HepG2 (cell line): ENCODE results near the gene UBL5. TPM values are rescaled to one million over a fixed set of nuclear protein-coding genes. Genes with fewer than 3 reads are reported as not detected.

Source experiments
- AHR ChIP-seq: IDR thresholded peaks from 2 replicates; pipeline ENCODE4 v1.6.1; 2018; ENCODE audit warnings: missing genetic modification reagents, missing compliant biosample characterization
- ARNTL ChIP-seq: sonication (generic); formaldehyde crosslinking; IDR thresholded peaks from 2 replicates; pipeline ENCODE4 v1.4.0; 2020; ENCODE audit warnings: mild to moderate bottlenecking, missing genetic modification reagents
- ASH2L ChIP-seq: fragments of 300-600, 200-600 bp; sonication (generic); IDR thresholded peaks from 2 replicates; pipeline ENCODE4 v1.7.0; 2017; ENCODE audit warnings: low read depth, mild to moderate bottlenecking, moderate library complexity, mixed read lengths, low read length; ENCODE audit not compliant: insufficient read length
- CBX1 ChIP-seq: IDR thresholded peaks from one replicate; pipeline ENCODE4 v1.6.1; 2016; ENCODE audit warnings: antibody characterized with exemption, low read depth
- FOXJ3 ChIP-seq: sonication (generic); formaldehyde crosslinking; IDR thresholded peaks from 2 replicates; pipeline ENCODE4 v1.4.0; 2020; ENCODE audit warnings: missing genetic modification reagents, mild to moderate bottlenecking, borderline replicate concordance
- FOXP1 ChIP-seq, 2 experiments: fragments of 450-650 bp in 1 of 2; IDR thresholded peaks; 2 replicates each; pipeline ENCODE4 v1.6.1; 2017 to 2018; ENCODE audit warnings: antibody characterized with exemption in 1 of 2
- GLI4 ChIP-seq: sonication (generic); formaldehyde crosslinking; IDR thresholded peaks from 2 replicates; pipeline ENCODE4 v1.5.1; 2020; ENCODE audit warnings: missing genetic modification reagents, mild to moderate bottlenecking, moderate library complexity, borderline replicate concordance
- KLF13 ChIP-seq: sonication (generic); formaldehyde crosslinking; IDR thresholded peaks from 2 replicates; pipeline ENCODE4 v1.4.0; 2020; ENCODE audit warnings: mild to moderate bottlenecking, missing genetic modification reagents
- MAF1 ChIP-seq: sonication (generic); formaldehyde crosslinking; IDR thresholded peaks from 2 replicates; pipeline ENCODE4 v1.5.0; 2020; ENCODE audit warnings: missing genetic modification reagents, borderline replicate concordance
- MXI1 ChIP-seq: IDR thresholded peaks from 3 replicates; pipeline ENCODE4 v1.6.1; 2012; ENCODE audit warnings: low read depth, low read length, inconsistent platforms, borderline replicate concordance
- NCOA5 ChIP-seq: sonication (generic); formaldehyde crosslinking; IDR thresholded peaks from 2 replicates; pipeline ENCODE4 v1.4.0; 2020; ENCODE audit warnings: missing genetic modification reagents
- PHF21A ChIP-seq: sonication (generic); formaldehyde crosslinking; IDR thresholded peaks from 2 replicates; pipeline ENCODE4 v1.5.0; 2020; ENCODE audit warnings: mild to moderate bottlenecking, missing genetic modification reagents
- SALL1 ChIP-seq: sonication (generic); formaldehyde crosslinking; IDR thresholded peaks from 2 replicates; pipeline ENCODE4 v1.8.0; 2022; ENCODE audit warnings: mild to moderate bottlenecking, missing genetic modification reagents
- SP2 ChIP-seq: sonication (generic); formaldehyde crosslinking; IDR thresholded peaks from 2 replicates; pipeline ENCODE4 v1.5.1; 2020; ENCODE audit warnings: mild to moderate bottlenecking, missing genetic modification reagents
- SP4 ChIP-seq: sonication (generic); formaldehyde crosslinking; IDR thresholded peaks from 2 replicates; pipeline ENCODE4 v1.8.1; 2023; ENCODE audit warnings: mild to moderate bottlenecking, missing genetic modification reagents
- SPEN ChIP-seq: sonication (generic); formaldehyde crosslinking; IDR thresholded peaks from 2 replicates; pipeline ENCODE4 v1.5.1; 2020; ENCODE audit warnings: low read depth, mild to moderate bottlenecking, missing genetic modification reagents
- TEAD3 ChIP-seq: optimal IDR thresholded peaks from 2 replicates; pipeline ENCODE3; 2016; ENCODE audit warnings: borderline replicate concordance
- U2AF2 ChIP-seq: fragments of 200-400 bp; formaldehyde crosslinking; IDR thresholded peaks from 2 replicates; pipeline ENCODE4 v1.6.1; 2017; ENCODE audit warnings: low read depth, mild to moderate bottlenecking, low read length
- ZFP82 ChIP-seq: sonication (generic); formaldehyde crosslinking; IDR thresholded peaks from 2 replicates; pipeline ENCODE4 v1.5.1; 2020; ENCODE audit warnings: mild to moderate bottlenecking, missing genetic modification reagents, borderline replicate concordance
- ZFX ChIP-seq: sonication (generic); formaldehyde crosslinking; IDR thresholded peaks from 2 replicates; pipeline ENCODE4 v1.4.0; 2020; ENCODE audit warnings: mild to moderate bottlenecking, low read depth, missing genetic modification reagents, moderate library complexity
- ZNF121 ChIP-seq: sonication (generic); formaldehyde crosslinking; IDR thresholded peaks from 2 replicates; pipeline ENCODE4 v1.5.0; 2020; ENCODE audit warnings: mild to moderate bottlenecking, missing genetic modification reagents
- ZNF784 ChIP-seq: sonication (generic); formaldehyde crosslinking; IDR thresholded peaks from 2 replicates; pipeline ENCODE4 v1.5.1; 2020; ENCODE audit warnings: missing genetic modification reagents, mild to moderate bottlenecking, borderline replicate concordance
- ZSCAN29 ChIP-seq: sonication (generic); formaldehyde crosslinking; conservative IDR thresholded peaks from 2 replicates; pipeline ENCODE4 v1.4.0; 2020; ENCODE audit warnings: mild to moderate bottlenecking, missing genetic modification reagents
- polyA plus RNA-seq, 8 experiments: library from polyadenylated mRNA; depleted of rRNA in 3 of 8; stranded (reverse) in 7 of 8; unstranded in 1 of 8; fragments of >200 nt; fragmentation: Illumina TruSeq in 4 of 8; extraction: Trizol in 4 of 8; gene quantifications; 2 replicates each; pipeline versions ENCODE4 v1.2.1 to v1.2.3, GENCODE V29; 2011 to 2016; ENCODE audit warnings: low read depth in 4 of 8, missing spikeins in 1 of 8, mixed read lengths in 1 of 8; ENCODE audit not compliant: insufficient read depth in 1 of 8
- total RNA-seq, 5 experiments: library from RNA; depleted of rRNA; stranded (reverse); fragments of >200 nt; fragmentation: Illumina TruSeq; extraction: Trizol; gene quantifications; 2 replicates each; pipeline ENCODE4 v1.2.3, GENCODE V29; 2016; ENCODE audit warnings: low read depth in 1 of 5
- TF ChIP-seq, protein P1 (sequence below): IDR thresholded peaks from 2 replicates; pipeline ENCODE4 v1.6.1; 2016; ENCODE audit warnings: low read depth, control low read depth
- TF ChIP-seq, protein P2 (sequence below): sonication (generic); formaldehyde crosslinking; IDR thresholded peaks from 2 replicates; pipeline ENCODE4 v1.4.0; 2020; ENCODE audit warnings: missing genetic modification reagents, mild to moderate bottlenecking, borderline replicate concordance
- TF ChIP-seq, protein P3 (sequence below): sonication (generic); formaldehyde crosslinking; IDR thresholded peaks from 2 replicates; pipeline ENCODE4 v1.4.0; 2020; ENCODE audit warnings: missing genetic modification reagents

The UBL5 gene
- total and polyA plus RNA-seq, 2 of the 13 experiments (the other 11 are each of a cell fraction or from before 2014, with no cell fraction given): 373 to 487 TPM

- TF ChIP-seq ZFP82 (CRISPR knock-in tag) (no peak), ASH2L (no peak), PHF21A (CRISPR knock-in tag) (no peak), SP2 (CRISPR knock-in tag) (no peak), AHR (CRISPR knock-in tag) (no peak), U2AF2 (no peak), FOXP1 (IDR thresholded peaks at IDR 0.05) (no peak), FOXP1 (CRISPR knock-in tag; IDR thresholded peaks at IDR 0.05) (no peak), ZSCAN29 (0 out of 2 replicates have a peak, but pooled peaks have one; percentile 39), SP4 (no peak), SALL1 (CRISPR knock-in tag) (peak; percentile 68), FOXJ3 (CRISPR knock-in tag) (no peak), ZFX (CRISPR knock-in tag) (peak; percentile 61), MAF1 (CRISPR knock-in tag) (no peak), MXI1 (no peak), TEAD3 (peak; percentile 63), CBX1 (no peak), ZNF784 (CRISPR knock-in tag) (no peak), ARNTL (0 out of 2 replicates have a peak, but pooled peaks have one; percentile 25), ZNF121 (CRISPR knock-in tag) (0 out of 2 replicates have a peak, but pooled peaks have one; percentile 2), GLI4 (no peak), SPEN (0 out of 2 replicates have a peak, but pooled peaks have one; percentile 23), KLF13 (no peak), NCOA5 (CRISPR knock-in tag) (no peak)
- TF ChIP-seq, protein P1, sequence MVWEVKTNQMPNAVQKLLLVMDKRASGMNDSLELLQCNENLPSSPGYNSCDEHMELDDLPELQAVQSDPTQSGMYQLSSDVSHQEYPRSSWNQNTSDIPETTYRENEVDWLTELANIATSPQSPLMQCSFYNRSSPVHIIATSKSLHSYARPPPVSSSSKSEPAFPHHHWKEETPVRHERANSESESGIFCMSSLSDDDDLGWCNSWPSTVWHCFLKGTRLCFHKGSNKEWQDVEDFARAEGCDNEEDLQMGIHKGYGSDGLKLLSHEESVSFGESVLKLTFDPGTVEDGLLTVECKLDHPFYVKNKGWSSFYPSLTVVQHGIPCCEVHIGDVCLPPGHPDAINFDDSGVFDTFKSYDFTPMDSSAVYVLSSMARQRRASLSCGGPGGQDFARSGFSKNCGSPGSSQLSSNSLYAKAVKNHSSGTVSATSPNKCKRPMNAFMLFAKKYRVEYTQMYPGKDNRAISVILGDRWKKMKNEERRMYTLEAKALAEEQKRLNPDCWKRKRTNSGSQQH: no peak
- TF ChIP-seq, protein P2, sequence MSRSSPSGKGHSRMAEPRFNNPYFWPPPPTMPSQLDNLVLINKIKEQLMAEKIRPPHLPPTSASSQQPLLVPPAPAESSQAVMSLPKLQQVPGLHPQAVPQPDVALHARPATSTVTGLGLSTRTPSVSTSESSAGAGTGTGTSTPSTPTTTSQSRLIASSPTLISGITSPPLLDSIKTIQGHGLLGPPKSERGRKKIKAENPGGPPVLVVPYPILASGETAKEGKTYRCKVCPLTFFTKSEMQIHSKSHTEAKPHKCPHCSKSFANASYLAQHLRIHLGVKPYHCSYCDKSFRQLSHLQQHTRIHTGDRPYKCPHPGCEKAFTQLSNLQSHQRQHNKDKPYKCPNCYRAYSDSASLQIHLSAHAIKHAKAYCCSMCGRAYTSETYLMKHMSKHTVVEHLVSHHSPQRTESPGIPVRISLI (CRISPR knock-in tag): no peak
- TF ChIP-seq, protein P3, sequence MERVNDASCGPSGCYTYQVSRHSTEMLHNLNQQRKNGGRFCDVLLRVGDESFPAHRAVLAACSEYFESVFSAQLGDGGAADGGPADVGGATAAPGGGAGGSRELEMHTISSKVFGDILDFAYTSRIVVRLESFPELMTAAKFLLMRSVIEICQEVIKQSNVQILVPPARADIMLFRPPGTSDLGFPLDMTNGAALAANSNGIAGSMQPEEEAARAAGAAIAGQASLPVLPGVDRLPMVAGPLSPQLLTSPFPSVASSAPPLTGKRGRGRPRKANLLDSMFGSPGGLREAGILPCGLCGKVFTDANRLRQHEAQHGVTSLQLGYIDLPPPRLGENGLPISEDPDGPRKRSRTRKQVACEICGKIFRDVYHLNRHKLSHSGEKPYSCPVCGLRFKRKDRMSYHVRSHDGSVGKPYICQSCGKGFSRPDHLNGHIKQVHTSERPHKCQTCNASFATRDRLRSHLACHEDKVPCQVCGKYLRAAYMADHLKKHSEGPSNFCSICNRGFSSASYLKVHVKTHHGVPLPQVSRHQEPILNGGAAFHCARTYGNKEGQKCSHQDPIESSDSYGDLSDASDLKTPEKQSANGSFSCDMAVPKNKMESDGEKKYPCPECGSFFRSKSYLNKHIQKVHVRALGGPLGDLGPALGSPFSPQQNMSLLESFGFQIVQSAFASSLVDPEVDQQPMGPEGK (CRISPR knock-in tag): 0 out of 2 replicates have a peak, but pooled peaks have one; percentile 23
Observed at GRCh38 chr19:9871626-9872338, 44.1 kb downstream of the UBL5 start (continued).
